Right lobe of liver (tissue), 4 donors: ENCODE measurements around the gene NCKAP5.

Experiments used
- CTCF ChIP-seq, 4 donors: fragments of 200-600 bp in 3 of 4; fragments of 450-650 bp in 1 of 4; IDR thresholded peaks; one replicate each; pipeline versions ENCODE4 v1.5.1 to v1.8.0; 2016 to 2022; ENCODE audit warnings: antibody characterized with exemption in 4 of 4, mild to moderate bottlenecking in 2 of 4
- POLR2A ChIP-seq: fragments of 450-650 bp; IDR thresholded peaks from one replicate; pipeline ENCODE4 v1.6.1; 2017; ENCODE audit warnings: antibody characterized with exemption, mild to moderate bottlenecking
- donor health status: DM: no; HTN: no; CAD: no.
- donor health status: DM: no; HTN: no; CAD: no.
- donor health status: DM: no; HTN: yes; CAD: no.

GRCh38 chr2:132850688-132851087 lies 717.6 kb downstream of the NCKAP5 start:
- TF ChIP-seq CTCF (IDR thresholded peaks at IDR 0.05) (no peak), POLR2A (no peak)
